ENCODE results near the gene CHCHD5. TPM values are rescaled to one million over a fixed set of nuclear protein-coding genes. Genes with fewer than 3 reads are reported as not detected.

Gene CHCHD5
- total RNA-seq, 4 donors from 2014 or later = 4.3 to 30.6 (median 17.9) TPM

- Histone ChIP-seq H3K27ac (peak overlapping the region in 1 of 4 donors; percentile 78), H3K36me3 (no peaks in the 10 kb centered on the region), H3K27me3 (no peaks in the 10 kb centered on the region), H3K4me1 (peaks cover 0 to 32% (median 14%) of the 10 kb centered on the region in 4 donors), H3K4me3 (no peak overlapping the region), H3K9me3 (no peaks in the 10 kb centered on the region)
- DNase-seq (ENCODE audit: low spot score in 2 of 2) = no peak
- 66 to 78% methylated on average over 7 of the region's 7 CpGs for WGBS, 2 donors
- TF ChIP-seq EP300 (IDR thresholded peaks at IDR 0.05) = no peak
- no peak for TF ChIP-seq CTCF (IDR thresholded peaks at IDR 0.05)
- TF ChIP-seq POLR2A (IDR thresholded peaks at IDR 0.05) = no peak
These were observed 41.2 kb downstream of the CHCHD5 start for GRCh38 chr2:112625474-112626114.

- peak overlapping the region in 1 of 4 donors; percentile 9 for H3K4me3 ChIP-seq
- H3K4me1 ChIP-seq = peaks cover 0 to 33% (median 15%) of the 10 kb centered on the region in 4 donors
- peak in 1 of 2 donors; percentile 52 for DNase-seq (ENCODE audit: low spot score in 2 of 2)
- TF ChIP-seq POLR2A (IDR thresholded peaks at IDR 0.05) (no peak), EP300 (IDR thresholded peaks at IDR 0.05) (no peak), CTCF (IDR thresholded peaks at IDR 0.05) (peak; percentile 60 to 84 (median 77))
- peak overlapping the region; percentile 6 to 78 (median 34) for H3K27ac ChIP-seq
- H3K27me3 ChIP-seq = no peaks in the 10 kb centered on the region
- WGBS, 2 donors = 9 to 23% methylated on average over 6 to 7 of the region's 7 CpGs
- no peaks in the 10 kb centered on the region for H3K36me3 ChIP-seq
- H3K9me3 ChIP-seq = no peaks in the 10 kb centered on the region
These were observed 42.2 kb downstream of the CHCHD5 start for GRCh38 chr2:112626604-112627059.

GRCh38 chr2:112627060-112628040 is 42.9 kb downstream of the CHCHD5 start:
- H3K4me3 ChIP-seq = no peak overlapping the region
- 38 to 39% methylated on average over 10 of the region's 10 CpGs for WGBS, 2 donors
- H3K36me3 ChIP-seq = no peaks in the 10 kb centered on the region
- H3K27me3 ChIP-seq = no peaks in the 10 kb centered on the region
- peak in 1 of 2 donors; percentile 61 for DNase-seq (ENCODE audit: low spot score in 2 of 2)
- H3K9me3 ChIP-seq = no peaks in the 10 kb centered on the region
- peak overlapping the region; percentile 6 to 78 (median 34) for H3K27ac ChIP-seq
- TF ChIP-seq EP300 (IDR thresholded peaks at IDR 0.05) (peak in 1 of 2 donors; percentile 59), POLR2A (IDR thresholded peaks at IDR 0.05) (no peak)
- H3K4me1 ChIP-seq = peaks cover 0 to 33% (median 17%) of the 10 kb centered on the region in 4 donors

GRCh38 chr2:112629224-112629623 is 44.8 kb downstream of the CHCHD5 start:
- no peak overlapping the region for H3K4me3 ChIP-seq
- TF ChIP-seq CTCF (IDR thresholded peaks at IDR 0.05) = no peak
- no peak for TF ChIP-seq POLR2A (IDR thresholded peaks at IDR 0.05)
- no peak for TF ChIP-seq EP300 (IDR thresholded peaks at IDR 0.05)
- H3K9me3 ChIP-seq = no peaks in the 10 kb centered on the region
- no peak for DNase-seq (ENCODE audit: low spot score in 2 of 2)
- H3K27ac ChIP-seq = no peak overlapping the region
- peaks cover 0 to 33% (median 17%) of the 10 kb centered on the region in 4 donors for H3K4me1 ChIP-seq
- no peaks in the 10 kb centered on the region for H3K27me3 ChIP-seq
- H3K36me3 ChIP-seq = no peaks in the 10 kb centered on the region
- WGBS, 2 donors = 82 to 96% methylated on average over 6 of the region's 6 CpGs

- Histone ChIP-seq H3K9me3 (no peaks in the 10 kb centered on the region), H3K4me1 (peaks cover 0 to 33% (median 17%) of the 10 kb centered on the region in 4 donors), H3K27me3 (no peaks in the 10 kb centered on the region), H3K27ac (no peak overlapping the region), H3K36me3 (no peaks in the 10 kb centered on the region), H3K4me3 (no peak overlapping the region)
- WGBS, 2 donors = 66% methylated on average over 8 of the region's 8 CpGs
- DNase-seq (ENCODE audit: low spot score in 2 of 2) = no peak
- TF ChIP-seq CTCF (IDR thresholded peaks at IDR 0.05) (no peak), EP300 (IDR thresholded peaks at IDR 0.05) (no peak), POLR2A (IDR thresholded peaks at IDR 0.05) (no peak)
These were observed 45.4 kb downstream of the CHCHD5 start for GRCh38 chr2:112629823-112630222.

Data from tibial nerve (tissue), 4 donors.